ENCODE data around the gene TMEM134. TPM values are rescaled to one million over a fixed set of nuclear protein-coding genes. Genes with fewer than 3 reads are reported as not detected.

TMEM134 gene
- total and polyA plus RNA-seq, 2 donors (not counting 3 experiments of a cell fraction or from before 2014, with no cell fraction given), result 33.4 to 207 TPM

GRCh38 chr11:67497656-67498291, 28.7 kb upstream of the TMEM134 start:
- Histone ChIP-seq H3K36me3 (ENCODE audit: control insufficient read depth in 2 of 2, extremely low read depth in 1 of 2, insufficient read depth in 2 of 2, low read length in 2 of 2) (no peaks in the 10 kb centered on the region), H3K4me3 (replicated peaks in 1 of 3; ENCODE audit: insufficient read depth in 1 of 3, low read depth in 1 of 3, low read length in 3 of 3) (no peak overlapping the region), H3K9ac (replicated peaks; ENCODE audit: extremely low read depth, insufficient read depth, low read length) (no peak overlapping the region), H3K4me1 (ENCODE audit: control insufficient read depth, extremely low read depth, insufficient read depth, low read length) (no peaks in the 10 kb centered on the region), H2AFZ (ENCODE audit: low read depth, low read length) (no peak overlapping the region), H3K27me3 (ENCODE audit: control insufficient read depth in 2 of 2, insufficient read depth in 2 of 2, low read length in 2 of 2) (no peaks in the 10 kb centered on the region), H3K79me2 (ENCODE audit: control insufficient read depth, insufficient read depth, low read length) (no peaks in the 10 kb centered on the region), H3K9me3 (replicated peaks; ENCODE audit: control insufficient read depth, insufficient read depth, low read length) (no peaks in the 10 kb centered on the region), H3K9me1 (replicated peaks; ENCODE audit: control insufficient read depth, extremely low read depth, insufficient read depth, low read length) (no peaks in the 10 kb centered on the region), H4K20me1 (replicated peaks; ENCODE audit: control insufficient read depth, extremely low read depth, insufficient read depth, low read length) (no peaks in the 10 kb centered on the region), H3K4me2 (ENCODE audit: insufficient read depth, low read length) (no peak overlapping the region), H3K27ac (ENCODE audit: insufficient read depth, low read depth, low read length) (no peak overlapping the region)
- DNase-seq (ENCODE audit: low read depth, low spot score), result no peak
- BruUV-seq (replicated peaks), result no TSS peak
- POLR2A ChIA-PET, result no interaction called here
- intact Hi-C loops (cut with micrococcal nuclease), result no loop called here
- FAIRE-seq, result no peak
- CTCF ChIA-PET, result no interaction called here
- dilution Hi-C loops (cut with MboI; ENCODE audit: extremely low pct_ligation_motif_present, low sequenced_read_pairs), result no loop called here
- TF ChIP-seq MYC (IDR thresholded peaks at IDR 0.05; ENCODE audit: low read depth, low read length), result no peak
- TF ChIP-seq, protein P1, sequence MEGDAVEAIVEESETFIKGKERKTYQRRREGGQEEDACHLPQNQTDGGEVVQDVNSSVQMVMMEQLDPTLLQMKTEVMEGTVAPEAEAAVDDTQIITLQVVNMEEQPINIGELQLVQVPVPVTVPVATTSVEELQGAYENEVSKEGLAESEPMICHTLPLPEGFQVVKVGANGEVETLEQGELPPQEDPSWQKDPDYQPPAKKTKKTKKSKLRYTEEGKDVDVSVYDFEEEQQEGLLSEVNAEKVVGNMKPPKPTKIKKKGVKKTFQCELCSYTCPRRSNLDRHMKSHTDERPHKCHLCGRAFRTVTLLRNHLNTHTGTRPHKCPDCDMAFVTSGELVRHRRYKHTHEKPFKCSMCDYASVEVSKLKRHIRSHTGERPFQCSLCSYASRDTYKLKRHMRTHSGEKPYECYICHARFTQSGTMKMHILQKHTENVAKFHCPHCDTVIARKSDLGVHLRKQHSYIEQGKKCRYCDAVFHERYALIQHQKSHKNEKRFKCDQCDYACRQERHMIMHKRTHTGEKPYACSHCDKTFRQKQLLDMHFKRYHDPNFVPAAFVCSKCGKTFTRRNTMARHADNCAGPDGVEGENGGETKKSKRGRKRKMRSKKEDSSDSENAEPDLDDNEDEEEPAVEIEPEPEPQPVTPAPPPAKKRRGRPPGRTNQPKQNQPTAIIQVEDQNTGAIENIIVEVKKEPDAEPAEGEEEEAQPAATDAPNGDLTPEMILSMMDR (IDR thresholded peaks at IDR 0.05; ENCODE audit: extremely low read depth in 1 of 2, insufficient read depth in 1 of 2, low read depth in 1 of 2, low read length in 2 of 2), result no peak
- no peak for TF ChIP-seq JUN (IDR thresholded peaks at IDR 0.05; ENCODE audit: borderline replicate concordance, insufficient read depth, insufficient read length, low read depth)
- TF ChIP-seq, protein P2, sequence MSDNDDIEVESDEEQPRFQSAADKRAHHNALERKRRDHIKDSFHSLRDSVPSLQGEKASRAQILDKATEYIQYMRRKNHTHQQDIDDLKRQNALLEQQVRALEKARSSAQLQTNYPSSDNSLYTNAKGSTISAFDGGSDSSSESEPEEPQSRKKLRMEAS (IDR thresholded peaks at IDR 0.05; ENCODE audit: insufficient read depth, insufficient read length), result no peak
- no peak for TF ChIP-seq EZH2 (IDR thresholded peaks at IDR 0.05; ENCODE audit: borderline replicate concordance, low read depth, low read length, severe bottlenecking)
- no peak for TF ChIP-seq POLR2A (IDR thresholded peaks at IDR 0.05; ENCODE audit: low read depth, low read length)
- no peak for TF ChIP-seq FOS (IDR thresholded peaks at IDR 0.05; ENCODE audit: borderline replicate concordance, insufficient read depth, low read length)
- TF ChIP-seq GATA2 (IDR thresholded peaks at IDR 0.05; ENCODE audit: insufficient read depth, insufficient read length, low read depth, low read length), result no peak
- no peak for TF ChIP-seq POLR2AphosphoS5 (IDR thresholded peaks at IDR 0.05; ENCODE audit: insufficient read depth, low read depth, low read length)
